ENCODE results near the gene INTS11. TPM values are rescaled to one million over a fixed set of nuclear protein-coding genes. Genes with fewer than 3 reads are reported as not detected.

INTS11 gene
- total and polyA plus RNA-seq, 2 of the 8 experiments (the other 6 are each of a cell fraction or from before 2014, with no cell fraction given) = 113 to 243 TPM

DNA sequence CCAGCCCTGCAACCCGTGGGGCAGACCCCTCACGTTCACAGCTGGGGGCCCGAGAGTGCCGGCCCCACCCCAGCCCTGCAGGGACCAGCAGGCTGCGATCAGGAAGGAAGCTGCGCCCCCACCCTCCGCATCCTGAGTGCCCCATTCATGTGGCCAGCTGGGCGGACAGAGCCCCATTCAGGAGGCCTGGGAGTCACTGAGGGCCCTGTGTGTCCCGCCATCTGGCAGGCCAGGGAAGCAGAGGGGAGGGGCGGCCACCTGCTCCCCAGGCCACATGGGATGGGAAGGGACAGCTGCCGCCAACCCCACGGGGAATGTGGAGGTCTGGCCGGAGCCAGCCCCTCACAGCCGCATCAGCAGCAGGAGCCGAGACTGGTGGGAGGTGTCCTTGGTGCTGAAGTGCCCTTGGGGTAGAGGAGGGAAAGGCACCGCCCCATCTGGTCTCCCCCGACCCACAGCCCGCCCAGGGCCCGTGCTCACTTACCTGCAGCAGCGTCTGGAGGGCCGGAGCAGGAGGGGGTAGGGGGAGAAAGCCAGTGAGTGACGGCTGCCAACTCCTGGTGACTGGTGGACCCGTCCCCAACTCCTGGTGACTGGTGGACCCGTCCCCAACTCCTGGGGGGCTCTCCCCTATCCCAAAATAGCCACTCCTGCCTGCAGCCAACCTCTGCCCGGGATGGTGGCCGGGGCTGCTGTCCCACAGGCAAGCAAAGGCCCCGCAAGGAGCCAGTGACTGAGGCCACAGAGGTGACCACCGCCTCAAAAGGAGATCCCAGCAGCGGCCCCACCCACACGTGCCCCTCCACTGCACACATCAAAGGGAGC lies 25.4 kb downstream of the INTS11 start:
- Histone ChIP-seq H3K4ac (replicated peaks; ENCODE audit: insufficient read length, low read depth, low read length) (no peak overlapping the region), H4K91ac (replicated peaks; ENCODE audit: insufficient read length, low read length) (no peak overlapping the region), H3K56ac (replicated peaks; ENCODE audit: insufficient read length, low read depth, low read length) (no peak overlapping the region), H4K20me1 (replicated peaks in 1 of 2; ENCODE audit: control insufficient read depth in 1 of 2, insufficient read depth in 2 of 2, low read length in 2 of 2) (peaks cover 5 to 18% of the 10 kb centered on the region in 2 experiments), H4K5ac (ENCODE audit: insufficient read length, low read depth, low read length) (no peak overlapping the region), H3K4me2 (ENCODE audit: insufficient read depth in 1 of 2, low read depth in 2 of 2, low read length in 2 of 2) (no peak overlapping the region), H2BK20ac (ENCODE audit: low read length) (no peak overlapping the region), H4K8ac (ENCODE audit: extremely low read depth, insufficient read depth, low read length) (no peak overlapping the region), H3K27ac (ENCODE audit: low read depth, low read length) (no peak overlapping the region), H2BK5ac (ENCODE audit: low read depth, low read length) (no peak overlapping the region), H2BK12ac (ENCODE audit: low read depth, low read length) (no peak overlapping the region), H3K23ac (ENCODE audit: insufficient read length) (no peak overlapping the region), H3K4me3 (ENCODE audit: extremely low read depth in 1 of 4, insufficient read depth in 2 of 4, low read depth in 3 of 4, low read length in 4 of 4) (no peak overlapping the region), H3K14ac (ENCODE audit: insufficient read length) (no peak overlapping the region), H3K4me1 (replicated peaks in 1 of 4; ENCODE audit: control insufficient read depth in 3 of 4, insufficient read depth in 4 of 4, low read length in 3 of 4) (peaks cover 0 to 4% (median 0%) of the 10 kb centered on the region in 4 experiments; a peak in 1 of 7 replicates), H2BK15ac (ENCODE audit: low read length) (no peak overlapping the region), H3K9ac (replicated peaks in 1 of 4; ENCODE audit: extremely low read depth in 1 of 4, low read depth in 3 of 4, low read length in 3 of 4) (no peak overlapping the region), H3K27me3 (replicated peaks in 1 of 4; ENCODE audit: control insufficient read depth in 3 of 4, extremely low read depth in 1 of 4, insufficient read depth in 3 of 4, low read length in 3 of 4) (no peaks in the 10 kb centered on the region), H3K79me1 (ENCODE audit: low read depth, low read length) (no peaks in the 10 kb centered on the region), H3K9me3 (ENCODE audit: insufficient read depth in 2 of 2, low read depth in 1 of 2, low read length in 1 of 2) (no peaks in the 10 kb centered on the region), H3K36me3 (ENCODE audit: control insufficient read depth in 2 of 4, insufficient read depth in 4 of 4, low read length in 3 of 4) (peaks cover 0 to 4% (median 0%) of the 10 kb centered on the region in 4 experiments; a peak in 1 of 8 replicates), H2AFZ (ENCODE audit: low read length) (no peak overlapping the region), H2BK120ac (replicated peaks; ENCODE audit: low read depth, low read length) (no peak overlapping the region), H3K23me2 (ENCODE audit: low read depth, low read length) (no peaks in the 10 kb centered on the region), H3K79me2 (ENCODE audit: control insufficient read depth in 1 of 2, insufficient read depth in 2 of 2, low read length in 2 of 2) (no peaks in the 10 kb centered on the region), H2AK5ac (ENCODE audit: low read depth, low read length) (no peak overlapping the region), H3K18ac (ENCODE audit: extremely low read depth, low read length) (no peak overlapping the region)
- DNase-seq (ENCODE audit: low read depth in 1 of 2, low spot score in 2 of 2) (peak in 1 of 2 experiments; percentile 87), FAIRE-seq (no peak)
- CTCF ChIA-PET (ENCODE audit: partially characterized antibody) = interaction anchor here (0.8 to 2.7 kb wide), 11 partner anchors 9 to 300 kb away, joined by 3 to 13 read pairs (median 3); no protein-coding TSS in a partner anchor
- POLR2A ChIA-PET (ENCODE audit: partially characterized antibody) = interaction anchor here (0.7 to 1.6 kb wide), 4 partner anchors 7 to 266 kb away, joined by 3 to 6 read pairs (median 3); no protein-coding TSS in a partner anchor
- 69% methylated on average over 21 of the region's 30 CpGs; no CpG with 5 or more reads in 1 of the 2 experiments for WGBS, 2 experiments (ENCODE audit: extremely low coverage in 1 of 2, insufficient coverage in 1 of 2, insufficient read length in 1 of 2, insufficient replicate concordance in 2 of 2, low coverage in 1 of 2, low lambda C conversion rate in 2 of 2, missing lambda C conversion rate in 1 of 2)
- TF ChIP-seq GABPA (IDR thresholded peaks at IDR 0.05; ENCODE audit: borderline replicate concordance, insufficient read depth, low read length) = peak; percentile 71; the same call in 1 of the 2 replicates
- peak; percentile 83 to 95; a peak in 2 of 4 replicates for TF ChIP-seq SIN3A (conservative IDR thresholded peaks at IDR 0.05 in 1 of 2, IDR thresholded peaks at IDR 0.05 in 1 of 2; ENCODE audit: low read depth in 1 of 2, low read length in 2 of 2)
- TF ChIP-seq, protein P1, sequence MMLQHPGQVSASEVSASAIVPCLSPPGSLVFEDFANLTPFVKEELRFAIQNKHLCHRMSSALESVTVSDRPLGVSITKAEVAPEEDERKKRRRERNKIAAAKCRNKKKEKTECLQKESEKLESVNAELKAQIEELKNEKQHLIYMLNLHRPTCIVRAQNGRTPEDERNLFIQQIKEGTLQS (IDR thresholded peaks at IDR 0.05; ENCODE audit: insufficient read depth, low read depth, low read length) = no peak
- no peak for TF ChIP-seq FOSL1 (IDR thresholded peaks at IDR 0.05; ENCODE audit: insufficient read depth, low read depth, low read length)
- TF ChIP-seq, protein P2, sequence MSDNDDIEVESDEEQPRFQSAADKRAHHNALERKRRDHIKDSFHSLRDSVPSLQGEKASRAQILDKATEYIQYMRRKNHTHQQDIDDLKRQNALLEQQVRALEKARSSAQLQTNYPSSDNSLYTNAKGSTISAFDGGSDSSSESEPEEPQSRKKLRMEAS (IDR thresholded peaks at IDR 0.05) = peak; percentile 59
- TF ChIP-seq CREB1 (IDR thresholded peaks at IDR 0.05) = 0 out of 2 replicates have a peak, but pooled peaks have one; percentile 21
- TF ChIP-seq HDAC2 (IDR thresholded peaks at IDR 0.05; ENCODE audit: borderline replicate concordance in 1 of 2, low read depth in 2 of 2, low read length in 2 of 2) = 0 out of 4 replicates have a peak, but pooled peaks of 1 of the 2 experiments have one; percentile 56
- no peak for TF ChIP-seq KDM4A (IDR thresholded peaks at IDR 0.05; ENCODE audit: low read depth, low read length, severe bottlenecking)
- no peak for TF ChIP-seq KDM5A (IDR thresholded peaks at IDR 0.05; ENCODE audit: low read length)

Measured in H1 (cell line).